CD4-positive, alpha-beta T cell (primary cell): Measurements from ENCODE around the gene DTNBP1. TPM values are rescaled to one million over a fixed set of nuclear protein-coding genes. Genes with fewer than 3 reads are reported as not detected.

Source experiments
- ATAC-seq: fragments of 200-7000 bp; cut with Tn5 transposase; one replicate; pipeline ENCODE4 v1.10.0; 2022; ENCODE audit warnings: mild to moderate bottlenecking; ENCODE audit not compliant: poor library complexity
- CTCF ChIA-PET: fragments of 350-600 bp; sonication (Branson Sonifier 250); formaldehyde crosslinking; loops from one replicate; lab custom pipeline; 2021; ENCODE audit warnings: antibody characterized with exemption, inconsistent platforms; lab: Charles Lee
- POLR2A ChIA-PET: fragments of 350-600 bp; sonication (Branson Sonifier 250); formaldehyde crosslinking; loops from one replicate; lab custom pipeline; 2021; ENCODE audit warnings: antibody characterized with exemption, inconsistent platforms; lab: Charles Lee
- DNase-seq, 14 experiments: peaks; one replicate each; pipeline ENCODE4 v3.0.0-alpha.2; 2013 to 2020; ENCODE audit warnings: mixed read lengths in 2 of 14
- H3K27ac ChIP-seq, 2 donors: one replicate each; pipeline versions ENCODE4 v1.5.1 to v1.7.0; 2013; ENCODE audit warnings: low read length in 2 of 2, low read depth in 1 of 2, mild to moderate bottlenecking in 1 of 2
- H3K27me3 ChIP-seq, 2 experiments: 1 replicate in 1 of 2; 2 replicates in 1 of 2; pipeline versions ENCODE4 v1.6.1 to v1.7.0; 2013; ENCODE audit warnings: low read length in 2 of 2, control low read depth in 1 of 2, mild to moderate bottlenecking in 1 of 2, moderate library complexity in 1 of 2; ENCODE audit not compliant: insufficient read depth in 2 of 2, control insufficient read depth in 1 of 2
- H3K36me3 ChIP-seq: one replicate; pipeline ENCODE4 v1.6.1; 2013; ENCODE audit warnings: low read length, control low read depth; ENCODE audit not compliant: insufficient read depth
- H3K4me1 ChIP-seq: one replicate; pipeline ENCODE4 v1.6.1; 2013; ENCODE audit warnings: low read length, control low read depth; ENCODE audit not compliant: insufficient read depth
- H3K4me3 ChIP-seq: one replicate; pipeline ENCODE4 v1.5.1; 2013; ENCODE audit warnings: mild to moderate bottlenecking, low read length, moderate library complexity
- H3K9me3 ChIP-seq, 2 experiments: 1 replicate in 1 of 2; 2 replicates in 1 of 2; pipeline versions ENCODE4 v1.6.1 to v1.7.0; 2013; ENCODE audit warnings: low read length in 2 of 2, mild to moderate bottlenecking in 2 of 2, control low read depth in 1 of 2, moderate library complexity in 1 of 2; ENCODE audit not compliant: control insufficient read depth in 1 of 2, insufficient read depth in 1 of 2
- H3K27ac Mint-ChIP-seq: one replicate; pipeline ENCODE4 v1.8.0; 2020; ENCODE audit warnings: mixed read lengths
- H3K27me3 Mint-ChIP-seq: one replicate; pipeline ENCODE4 v1.8.0; 2021; ENCODE audit warnings: mixed read lengths
- H3K36me3 Mint-ChIP-seq: one replicate; pipeline ENCODE4 v1.8.0; 2021; ENCODE audit warnings: low read depth, mixed read lengths
- H3K4me1 Mint-ChIP-seq: one replicate; pipeline ENCODE4 v1.8.0; 2021; ENCODE audit warnings: low read depth, mixed read lengths
- H3K4me3 Mint-ChIP-seq: one replicate; pipeline ENCODE4 v1.8.0; 2020; ENCODE audit warnings: mild to moderate bottlenecking, mixed read lengths
- H3K9me3 Mint-ChIP-seq: one replicate; pipeline ENCODE4 v1.8.0; 2020; ENCODE audit warnings: mixed read lengths
- intact Hi-C, 2 experiments: fragments of 100-400 bp; cut with DNase I in 1 of 2; cut with micrococcal nuclease in 1 of 2; formaldehyde crosslinking; loops; one replicate each; pipeline versions ENCODE4 v1.15.1 to v1.9.0; 2023 to 2025; cut with DNase I, micrococcal nuclease
- total RNA-seq, 174 experiments: library from RNA in 2 of 174; stranded (reverse) in 2 of 174; gene quantifications; one replicate each; pipeline ENCODE4 v1.2.3 and lab custom pipeline; 2021 to 2026
- TF ChIP-seq, protein P1 (sequence below): fragments of 200-600 bp; IDR thresholded peaks from one replicate; pipeline ENCODE4 v1.8.0; 2022; ENCODE audit warnings: antibody characterized with exemption, mild to moderate bottlenecking

DTNBP1 gene
- total RNA-seq, 2 experiments from 2014 or later, result 14.5 to 14.7 TPM

DNA sequence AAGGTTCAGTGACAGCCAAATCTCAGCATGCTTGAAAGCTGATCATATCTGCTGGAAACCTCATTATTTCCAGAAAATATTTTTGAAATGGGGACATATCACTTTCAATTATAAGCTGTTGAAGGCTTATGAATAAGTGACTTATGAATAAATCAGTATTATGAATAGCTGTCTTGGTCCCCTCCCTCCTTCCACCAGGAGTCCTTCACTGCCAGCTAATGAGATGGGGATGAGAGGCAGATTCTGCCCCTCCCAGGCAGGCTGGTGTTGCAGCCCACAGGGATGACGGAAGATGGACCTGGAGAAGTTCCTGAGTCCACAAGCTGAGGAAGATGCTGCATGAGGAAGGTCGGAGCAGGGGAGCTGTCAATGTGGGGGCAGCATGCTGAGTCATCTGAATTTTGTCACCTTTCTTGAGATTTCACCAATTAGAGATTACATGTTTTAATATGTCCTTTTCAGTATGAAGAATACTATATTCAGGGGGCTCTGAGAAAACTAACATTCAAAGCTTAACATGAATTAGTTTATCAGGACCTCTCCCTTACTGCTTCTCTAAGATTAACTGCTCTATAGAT is 112.2 kb downstream of the DTNBP1 start:
- no peak overlapping the region for H3K4me3 Mint-ChIP-seq
- peaks cover 0 to 3% of the 10 kb centered on the region in 2 experiments for H3K9me3 ChIP-seq
- no peak for DNase-seq
- H3K27me3 ChIP-seq, result no peaks in the 10 kb centered on the region
- ChIA-PET CTCF (no interaction called here), POLR2A (no interaction called here)
- no peak overlapping the region for H3K27ac Mint-ChIP-seq
- H3K4me1 ChIP-seq, result no peaks in the 10 kb centered on the region
- no peak overlapping the region for H3K27ac ChIP-seq
- no peaks in the 10 kb centered on the region for H3K27me3 Mint-ChIP-seq
- no peak for ATAC-seq
- no peaks in the 10 kb centered on the region for H3K9me3 Mint-ChIP-seq
- no peaks in the 10 kb centered on the region for H3K36me3 ChIP-seq
- H3K36me3 Mint-ChIP-seq, result no peaks in the 10 kb centered on the region
- H3K4me3 ChIP-seq, result no peak overlapping the region
- intact Hi-C loops, result no loop called here
- TF ChIP-seq, protein P1, sequence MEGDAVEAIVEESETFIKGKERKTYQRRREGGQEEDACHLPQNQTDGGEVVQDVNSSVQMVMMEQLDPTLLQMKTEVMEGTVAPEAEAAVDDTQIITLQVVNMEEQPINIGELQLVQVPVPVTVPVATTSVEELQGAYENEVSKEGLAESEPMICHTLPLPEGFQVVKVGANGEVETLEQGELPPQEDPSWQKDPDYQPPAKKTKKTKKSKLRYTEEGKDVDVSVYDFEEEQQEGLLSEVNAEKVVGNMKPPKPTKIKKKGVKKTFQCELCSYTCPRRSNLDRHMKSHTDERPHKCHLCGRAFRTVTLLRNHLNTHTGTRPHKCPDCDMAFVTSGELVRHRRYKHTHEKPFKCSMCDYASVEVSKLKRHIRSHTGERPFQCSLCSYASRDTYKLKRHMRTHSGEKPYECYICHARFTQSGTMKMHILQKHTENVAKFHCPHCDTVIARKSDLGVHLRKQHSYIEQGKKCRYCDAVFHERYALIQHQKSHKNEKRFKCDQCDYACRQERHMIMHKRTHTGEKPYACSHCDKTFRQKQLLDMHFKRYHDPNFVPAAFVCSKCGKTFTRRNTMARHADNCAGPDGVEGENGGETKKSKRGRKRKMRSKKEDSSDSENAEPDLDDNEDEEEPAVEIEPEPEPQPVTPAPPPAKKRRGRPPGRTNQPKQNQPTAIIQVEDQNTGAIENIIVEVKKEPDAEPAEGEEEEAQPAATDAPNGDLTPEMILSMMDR, result no peak
- peaks cover 47% of the 10 kb centered on the region for H3K4me1 Mint-ChIP-seq

GRCh38 chr6:15549371-15549770 is 113.5 kb downstream of the DTNBP1 start:
- no peak overlapping the region for H3K27ac ChIP-seq
- no peaks in the 10 kb centered on the region for H3K27me3 ChIP-seq
- POLR2A ChIA-PET, result no interaction called here
- no peak overlapping the region for H3K4me3 ChIP-seq
- TF ChIP-seq, protein P1, result no peak
- no peaks in the 10 kb centered on the region for H3K4me1 ChIP-seq
- DNase-seq, result no peak
- H3K36me3 ChIP-seq, result no peaks in the 10 kb centered on the region
- peaks cover 8% of the 10 kb centered on the region for H3K36me3 Mint-ChIP-seq
- peaks cover 34% of the 10 kb centered on the region for H3K4me1 Mint-ChIP-seq
- no peak overlapping the region for H3K4me3 Mint-ChIP-seq
- H3K27me3 Mint-ChIP-seq, result no peaks in the 10 kb centered on the region
- intact Hi-C loops, result no loop called here
- peaks cover 0 to 3% of the 10 kb centered on the region in 2 experiments for H3K9me3 ChIP-seq
- CTCF ChIA-PET, result interaction anchor here (0.6 to 0.7 kb wide), 3 partner anchors 102 to 1333 kb away, joined by 3 to 4 read pairs (median 3); no protein-coding TSS in a partner anchor
- no peaks in the 10 kb centered on the region for H3K9me3 Mint-ChIP-seq
- no peak for ATAC-seq
- H3K27ac Mint-ChIP-seq, result no peak overlapping the region

DNA sequence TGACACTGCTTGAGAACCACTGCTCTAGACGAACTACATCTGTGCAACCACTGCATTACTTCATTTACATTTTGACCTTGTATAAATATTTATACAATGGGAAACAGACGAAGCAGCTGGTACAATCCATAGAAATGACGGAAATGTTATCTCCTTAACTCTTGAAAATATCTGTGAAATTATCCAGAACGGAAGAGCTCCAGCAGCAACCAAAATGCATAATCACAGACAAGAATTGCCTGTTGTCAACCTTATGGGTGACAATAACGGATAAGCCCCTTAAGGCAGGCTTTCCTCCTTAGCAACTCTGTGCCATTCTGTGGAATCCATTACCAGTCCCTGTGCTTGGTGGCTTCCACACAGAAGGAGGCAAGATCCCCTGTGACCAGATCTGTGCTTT is 115.4 kb downstream of the DTNBP1 start:
- DNase-seq (no peak), ATAC-seq (no peak)
- Histone ChIP-seq H3K27me3 (no peaks in the 10 kb centered on the region), H3K36me3 (no peaks in the 10 kb centered on the region), H3K4me3 (no peak overlapping the region), H3K27ac (no peak overlapping the region), H3K9me3 (peaks cover 0 to 3% of the 10 kb centered on the region in 2 experiments), H3K4me1 (no peaks in the 10 kb centered on the region)
- Mint-ChIP-seq H3K4me1 (peaks cover 22% of the 10 kb centered on the region), H3K36me3 (peaks cover 8% of the 10 kb centered on the region), H3K27ac (no peak overlapping the region), H3K27me3 (no peaks in the 10 kb centered on the region), H3K4me3 (no peak overlapping the region), H3K9me3 (no peaks in the 10 kb centered on the region)
- ChIA-PET CTCF (interaction anchor here (0.6 kb wide), 1 partner anchor 1001 kb away, joined by 3 read pairs; no protein-coding TSS in a partner anchor), POLR2A (no interaction called here)
- intact Hi-C loops, result no loop called here
- TF ChIP-seq, protein P1, result no peak
